Measurements from ENCODE around the gene LDLRAD1.
"Not testable (repeated sequence)": the region's sequence is repeated elsewhere in the genome, so short reads cannot be mapped to it uniquely, and the experiment has no call there.

The LDLRAD1 gene

DNA sequence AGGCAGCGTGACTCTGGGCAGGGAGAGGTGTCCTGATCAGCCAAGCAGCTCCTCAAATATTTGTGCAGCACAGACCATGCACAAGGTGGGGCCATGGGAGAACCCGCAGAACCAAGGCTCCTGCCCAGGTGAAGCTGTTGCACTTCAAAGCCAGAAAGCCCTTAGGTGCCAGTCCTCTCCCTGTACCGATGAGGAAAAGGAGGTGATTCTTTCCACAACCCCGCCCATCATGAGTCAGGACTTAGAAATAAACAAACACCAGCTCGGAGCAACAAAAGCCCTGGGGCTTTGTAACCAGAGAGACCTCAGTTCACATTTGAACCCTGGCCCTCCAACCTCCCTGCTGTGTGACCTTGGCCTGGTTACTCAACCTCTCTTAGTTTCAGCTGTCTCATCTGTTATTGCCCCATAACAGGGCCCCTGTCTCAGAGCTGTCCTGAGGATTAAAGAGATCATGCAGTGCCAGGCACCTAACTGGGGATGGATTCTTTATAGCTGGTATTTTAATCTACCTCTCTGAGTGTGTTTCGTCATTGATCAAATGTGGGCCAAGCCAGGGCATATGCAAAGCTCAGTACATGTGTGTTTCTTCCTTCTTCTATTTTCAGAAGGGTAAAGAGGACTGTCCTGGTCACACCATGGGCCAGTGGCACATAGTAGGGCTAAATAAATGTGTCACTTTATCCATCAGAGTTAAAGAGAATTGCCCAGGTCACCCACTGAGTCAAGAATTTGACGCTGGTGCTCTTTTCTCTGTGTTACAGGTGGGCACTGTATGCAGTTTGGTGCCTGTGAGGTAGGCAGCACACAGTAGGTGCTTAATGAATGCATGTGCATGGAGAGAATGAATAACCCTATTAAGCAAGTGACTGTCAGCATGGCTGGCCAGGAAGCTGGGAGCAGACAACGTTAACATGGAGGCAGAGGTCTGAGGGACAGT is 1.4 kb downstream of the LDLRAD1 start:
- DNase-seq, result no peak

DNA sequence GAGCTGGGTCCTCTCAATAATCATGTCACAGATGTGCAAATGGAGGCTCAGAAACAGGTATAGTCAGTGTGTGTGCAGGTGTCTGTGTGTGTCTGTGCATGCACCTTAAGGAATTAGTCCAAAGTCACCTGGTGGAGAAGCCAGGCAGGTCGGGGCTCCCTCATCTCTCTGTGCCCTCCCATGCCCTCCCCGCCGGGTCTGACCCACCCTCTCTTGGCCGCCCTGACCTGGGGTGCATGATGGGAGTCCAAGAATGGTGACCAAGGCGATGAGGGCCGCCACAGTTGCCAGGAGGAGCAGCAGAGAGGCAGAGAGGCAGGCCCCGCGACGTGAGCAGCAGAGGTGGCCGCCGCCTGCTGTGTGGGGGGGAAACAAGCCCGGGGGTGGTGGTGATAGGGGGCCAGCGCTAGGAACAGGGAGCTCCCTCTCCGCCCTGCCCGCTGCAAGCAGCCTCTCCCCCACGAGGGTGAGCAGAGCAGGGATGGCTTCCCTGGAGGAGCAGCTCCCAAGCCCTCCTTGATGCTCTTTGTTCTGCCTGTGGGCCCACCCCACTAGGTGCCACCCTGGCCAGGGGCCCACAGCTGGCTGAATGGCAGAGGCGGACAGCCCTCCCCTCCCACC is 3.9 kb downstream of the LDLRAD1 start:
- no peak for DNase-seq

DNA sequence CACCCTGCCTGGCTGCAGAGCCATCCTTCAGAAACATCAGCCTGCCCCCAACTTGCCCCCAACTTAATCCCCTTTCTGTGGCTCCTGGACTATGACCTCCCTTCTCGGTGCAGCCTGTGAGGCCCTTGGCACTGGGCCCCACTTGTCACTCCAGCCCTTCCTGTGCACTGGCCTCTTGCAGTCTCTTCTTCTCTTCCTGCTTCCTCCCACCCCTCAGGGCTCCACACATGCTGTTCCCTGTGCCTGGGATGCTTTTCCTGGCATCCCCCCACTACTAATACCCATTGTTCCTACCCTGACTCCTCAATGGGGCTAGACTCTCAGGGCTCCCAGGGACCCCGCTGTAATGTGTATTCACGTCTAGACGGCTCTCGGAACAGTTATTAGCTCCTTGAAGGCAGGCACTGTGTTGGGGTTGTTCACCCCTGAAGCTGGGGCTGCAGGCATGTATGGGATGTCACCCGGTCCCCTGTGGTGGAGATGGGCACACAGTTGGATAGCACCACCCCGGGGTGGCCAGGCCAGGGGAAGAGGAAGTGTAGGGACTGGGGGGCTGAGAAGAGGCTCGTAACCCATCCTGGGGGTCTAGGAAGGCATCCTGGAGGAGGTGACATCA is 4.5 kb downstream of the LDLRAD1 start:
- no peak for DNase-seq

DNA sequence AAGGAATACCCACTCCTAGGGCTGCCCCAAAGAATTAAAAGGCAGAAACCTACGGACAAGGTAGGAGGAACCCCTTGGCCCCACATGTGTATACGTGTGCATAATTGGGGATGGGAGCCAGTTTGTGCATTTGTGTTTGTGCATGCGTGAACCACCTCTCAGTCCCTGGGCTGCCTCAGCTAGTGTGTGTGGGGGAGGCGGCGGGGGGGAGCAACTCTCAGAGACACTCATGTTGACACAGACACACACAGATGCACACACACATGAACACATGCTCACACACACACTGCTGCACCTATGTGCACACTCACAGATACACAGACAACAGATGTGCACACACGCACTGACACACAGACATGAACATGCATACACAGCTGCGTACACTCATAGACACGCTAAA is 5.1 kb downstream of the LDLRAD1 start:
- no peak for DNase-seq

DNA sequence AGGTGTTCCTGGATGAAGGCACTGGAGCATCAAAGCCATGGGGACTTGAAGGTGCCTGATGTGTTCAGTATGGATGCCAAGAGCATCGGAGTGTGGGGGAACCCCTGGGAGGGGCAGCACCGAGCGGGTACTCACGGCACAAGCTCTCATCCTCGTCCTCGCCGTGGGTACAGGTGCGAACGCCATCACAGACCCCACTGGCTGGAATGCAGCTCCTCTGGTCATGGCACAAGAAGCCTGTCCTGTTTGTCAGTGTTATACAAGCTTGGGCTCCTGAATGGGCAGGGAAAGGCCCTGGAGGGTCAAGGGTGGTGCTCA is 6.0 kb downstream of the LDLRAD1 start:
- no peak for DNase-seq

DNA sequence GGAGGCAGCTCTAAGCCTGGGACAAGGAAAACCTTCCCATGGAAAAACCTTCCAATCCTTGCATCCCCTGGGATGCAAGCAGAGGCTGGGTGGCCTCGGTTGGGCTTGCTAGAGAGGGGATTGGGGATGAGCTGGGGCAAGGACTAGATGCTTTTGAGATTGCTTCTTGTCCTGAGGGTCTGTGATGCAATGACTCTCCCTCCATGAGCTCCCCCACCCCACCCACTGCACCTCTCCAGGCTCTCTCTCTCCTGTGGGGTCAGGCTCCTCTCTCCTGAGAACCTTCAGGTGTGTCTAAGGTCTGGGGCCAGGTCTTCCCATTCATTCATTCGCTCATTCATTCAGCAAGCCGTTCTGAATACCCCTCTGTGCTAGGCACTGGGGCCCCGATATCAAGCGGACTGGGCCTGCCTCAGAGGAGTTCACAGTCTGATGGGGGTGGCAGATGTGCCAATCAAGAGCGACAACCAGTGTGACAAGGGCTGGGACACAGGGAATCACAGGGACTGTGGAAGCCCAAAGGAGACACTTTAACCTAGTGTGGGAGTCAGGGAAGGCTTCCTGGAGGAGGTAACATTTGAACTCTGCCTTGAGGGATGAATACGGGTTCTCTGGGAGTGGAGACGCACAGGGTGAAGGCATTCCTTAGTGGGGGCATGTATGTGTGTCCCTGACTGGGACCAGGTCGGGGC is 6.5 kb downstream of the LDLRAD1 start:
- DNase-seq, result no peak

DNA sequence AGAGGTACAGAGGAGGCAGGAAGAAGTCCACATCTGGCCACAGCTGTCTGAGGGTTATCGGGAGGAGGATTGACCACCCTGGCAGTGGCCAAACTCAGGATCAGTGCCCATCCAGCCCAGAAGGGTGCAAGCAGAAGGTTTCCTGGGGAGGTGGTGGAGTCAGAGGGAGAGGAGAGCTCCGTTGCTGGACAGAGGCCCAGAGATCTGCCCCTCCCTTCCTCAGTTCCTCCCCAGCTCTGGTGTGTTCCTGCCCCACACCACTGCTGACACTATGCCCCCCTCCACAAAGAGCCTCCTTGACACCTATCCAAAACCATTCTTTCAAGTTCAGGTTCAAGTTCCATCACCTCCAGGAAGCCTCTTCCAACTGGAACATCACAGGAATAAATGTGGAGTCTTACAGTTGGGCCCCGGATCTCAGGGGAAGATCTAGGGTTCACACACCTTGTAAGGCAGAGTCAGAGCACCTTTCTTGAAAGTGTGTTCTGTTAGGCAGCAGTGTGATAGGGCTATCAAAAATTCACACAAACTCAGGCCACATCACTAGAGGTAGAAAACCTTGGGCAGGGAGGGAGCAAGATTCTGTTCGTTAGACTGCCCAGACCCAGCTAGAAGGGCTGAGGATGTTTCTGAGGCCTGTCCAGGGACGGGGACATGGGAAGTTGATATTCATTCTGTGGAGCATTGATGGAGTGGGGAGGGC is 7.4 kb downstream of the LDLRAD1 start:
- DNase-seq, result no peak

DNA sequence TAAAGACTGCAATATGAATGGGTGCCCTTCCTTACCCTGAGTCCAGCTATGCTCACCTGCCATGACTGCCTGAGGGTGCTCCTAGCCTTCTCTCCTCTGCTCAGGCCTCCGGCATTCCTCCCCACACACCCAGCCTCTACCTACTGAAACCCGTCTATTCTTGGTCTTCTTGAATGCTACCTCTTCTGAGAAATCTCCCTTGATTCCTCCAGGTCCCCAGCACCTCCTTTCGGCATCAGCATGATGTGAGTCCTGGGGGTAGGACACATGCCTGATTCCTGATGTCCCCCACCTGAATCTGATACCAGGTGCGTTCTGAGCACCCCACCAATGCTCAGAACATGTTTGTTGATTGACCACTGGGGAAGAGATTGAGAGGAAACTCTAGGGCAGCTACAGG is 8.6 kb downstream of the LDLRAD1 start:
- DNase-seq, result no peak

DNA sequence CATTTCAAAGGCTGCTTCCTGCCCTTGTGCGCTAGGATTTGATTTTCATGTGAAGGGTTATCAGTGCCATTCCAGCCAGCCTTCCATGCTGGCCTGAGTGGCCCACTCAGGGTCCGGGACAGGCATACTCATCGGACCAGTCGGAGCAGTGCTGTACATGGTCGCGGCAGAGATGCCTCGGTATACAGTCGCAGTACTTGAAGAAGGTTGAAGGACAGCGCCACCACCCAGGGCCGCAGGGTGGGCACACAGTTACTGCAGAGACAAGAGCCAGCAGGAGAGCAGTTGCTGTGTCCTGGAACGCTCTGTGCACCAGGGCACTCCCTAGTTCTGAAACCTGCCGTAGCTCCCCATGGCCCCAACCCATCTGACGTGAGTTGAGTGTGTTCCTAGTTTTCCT is 9.1 kb downstream of the LDLRAD1 start:
- DNase-seq, result no peak

DNA sequence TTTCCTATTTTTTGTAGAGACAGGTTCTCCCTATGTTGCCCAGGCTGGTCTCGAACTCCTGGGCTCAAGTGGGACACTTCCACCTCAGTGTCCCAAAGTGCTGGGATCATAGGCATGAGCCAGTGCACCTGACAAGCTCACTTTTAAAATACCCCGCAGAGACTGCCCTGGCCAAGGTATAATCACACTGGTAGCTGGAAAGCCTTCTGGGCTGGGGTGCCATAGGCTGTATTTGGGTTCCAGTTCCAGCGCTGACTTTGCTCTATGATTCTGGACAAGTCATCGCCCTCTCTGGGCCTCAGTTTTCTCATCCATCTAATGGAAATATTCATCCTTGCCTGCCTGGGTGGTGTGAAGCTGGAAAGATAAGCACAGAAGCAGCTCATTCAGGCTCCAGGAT is 10.4 kb downstream of the LDLRAD1 start:
- DNase-seq, result no peak

DNA sequence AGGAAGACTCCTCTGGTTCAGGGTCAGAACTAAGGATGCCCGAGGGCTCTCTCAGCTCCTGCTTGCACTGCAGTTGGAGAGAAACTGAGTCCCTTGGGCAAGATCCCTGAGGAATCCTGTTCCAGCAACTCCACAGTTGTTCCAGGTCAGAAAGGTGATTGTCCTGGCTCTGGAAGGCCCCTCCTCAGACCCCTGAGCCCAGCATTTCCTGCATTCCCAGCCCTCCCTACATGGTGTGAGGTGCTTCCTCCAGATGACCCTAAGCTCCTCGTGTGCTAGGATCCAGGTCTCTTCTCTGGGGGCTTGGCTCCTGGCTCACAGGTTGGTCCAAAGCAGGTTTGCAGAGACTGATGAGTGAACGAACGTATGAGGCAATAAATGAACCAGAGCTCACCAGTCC is 11.5 kb downstream of the LDLRAD1 start:
- DNase-seq, result no peak

DNA sequence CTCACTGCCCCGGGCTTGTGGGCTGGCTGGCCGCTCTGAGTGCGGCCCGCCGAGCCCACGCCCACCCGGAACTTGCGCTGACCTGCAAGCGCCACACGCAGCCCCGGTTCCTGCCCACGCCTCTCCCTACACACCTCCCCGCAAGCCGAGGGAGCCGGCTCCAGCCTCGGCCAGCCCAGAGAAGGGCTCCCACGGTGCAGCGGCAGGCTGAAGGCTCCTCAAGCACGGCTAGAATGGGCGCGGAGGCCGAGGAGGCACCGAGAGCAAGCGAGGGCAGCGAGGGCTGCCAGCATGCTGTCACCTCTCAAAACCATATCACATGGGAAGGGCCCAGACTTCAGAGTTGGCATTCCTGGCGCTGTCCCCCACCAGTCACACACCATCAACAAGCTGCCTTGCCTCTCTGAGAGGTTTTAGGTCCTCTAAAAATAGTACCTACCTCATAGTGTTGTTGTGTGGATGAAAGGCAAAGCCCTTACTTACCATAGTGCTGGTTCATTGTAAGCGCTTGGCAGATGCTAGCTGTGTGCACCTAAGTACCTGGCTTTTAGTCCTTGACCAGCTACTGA is 13.4 kb downstream of the LDLRAD1 start:
- DNase-seq, result no peak

DNA sequence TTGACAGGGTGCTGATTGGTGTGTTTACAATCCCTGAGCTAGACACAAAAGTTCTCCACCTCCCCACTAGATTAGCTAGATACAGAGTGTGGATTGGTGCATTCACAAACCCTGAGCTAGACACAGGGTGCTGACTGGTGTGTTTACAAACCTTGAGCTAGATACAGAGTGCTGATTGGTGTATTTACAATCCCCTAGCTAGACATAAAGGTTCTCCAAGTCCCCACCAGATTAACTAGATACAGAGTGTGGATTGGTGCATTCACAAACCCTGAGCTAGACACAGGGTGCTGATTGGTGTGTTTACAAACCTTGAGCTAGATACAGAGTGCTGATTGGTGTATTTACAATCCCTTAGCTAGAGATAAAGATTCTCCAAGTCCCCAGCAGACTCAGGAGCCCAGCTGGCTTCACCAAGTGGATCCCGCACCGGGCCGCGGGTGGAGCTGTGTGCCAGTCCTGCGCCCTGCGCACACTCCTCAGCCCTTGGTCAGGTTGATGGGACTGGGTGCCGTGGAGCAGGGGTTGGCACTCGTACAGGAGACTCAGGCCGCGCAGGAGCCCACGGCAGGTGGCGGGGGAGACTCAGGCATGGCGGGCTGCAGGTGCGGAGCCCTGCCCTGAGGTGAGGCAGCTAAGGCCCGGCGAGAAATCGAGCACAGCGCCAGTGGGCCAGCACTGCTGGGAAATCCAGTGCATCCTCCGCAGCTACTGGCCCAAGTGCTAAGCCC is 14.1 kb downstream of the LDLRAD1 start:
- DNase-seq, result not testable (repeated sequence)

DNA sequence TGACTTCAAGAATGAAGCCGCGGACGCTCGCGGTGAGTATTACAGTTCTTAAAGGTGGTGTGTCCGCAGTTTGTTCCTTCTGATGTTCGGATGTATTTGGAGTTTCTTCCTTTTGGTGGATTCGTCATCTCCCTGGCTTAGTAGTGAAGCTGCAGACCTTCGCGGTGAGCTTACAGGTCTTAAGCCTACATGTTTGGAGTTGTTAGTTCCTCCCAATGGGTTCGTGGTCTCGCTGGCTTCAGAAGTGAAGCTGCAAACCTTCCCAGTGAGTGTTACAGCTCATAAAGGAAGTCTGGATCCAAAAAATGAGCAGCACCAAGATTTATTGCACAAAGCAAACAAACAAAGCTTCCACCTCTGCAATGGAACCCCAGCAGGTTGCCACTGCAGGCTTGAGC is 14.7 kb downstream of the LDLRAD1 start:
- DNase-seq, result no peak

DNA sequence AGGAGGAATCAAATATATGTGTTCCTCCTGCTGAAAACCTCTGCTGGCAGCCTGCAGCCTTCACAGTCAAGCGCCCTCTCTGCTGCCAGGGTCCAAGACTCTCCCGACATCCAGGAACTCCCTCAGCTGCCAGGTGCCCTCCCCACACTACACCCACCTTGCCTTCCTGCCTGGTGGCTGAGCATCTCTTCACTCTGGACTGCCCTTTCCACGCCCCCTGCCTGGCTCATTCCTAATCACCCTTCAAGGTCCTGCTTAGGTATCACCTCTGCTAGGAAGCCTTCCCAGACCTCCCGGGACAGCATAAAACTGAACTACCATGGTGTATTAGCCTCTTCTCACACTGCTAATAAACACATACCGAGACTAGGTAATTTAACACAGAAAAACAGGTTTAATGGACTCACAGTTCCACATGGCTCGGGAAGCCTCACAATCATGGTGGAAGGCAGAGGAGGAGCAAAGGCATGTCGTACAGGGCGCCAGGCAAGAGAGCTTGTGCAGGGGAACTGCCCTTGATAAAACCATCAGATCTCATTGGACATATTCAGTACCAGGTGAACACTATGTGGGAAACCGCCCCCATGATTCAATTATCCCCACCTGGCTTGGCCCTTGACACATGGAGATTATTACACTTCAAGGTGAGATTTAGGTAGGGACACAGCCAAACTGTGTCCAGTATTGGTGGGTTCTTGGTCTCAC is 15.3 kb downstream of the LDLRAD1 start:
- no peak for DNase-seq

DNA sequence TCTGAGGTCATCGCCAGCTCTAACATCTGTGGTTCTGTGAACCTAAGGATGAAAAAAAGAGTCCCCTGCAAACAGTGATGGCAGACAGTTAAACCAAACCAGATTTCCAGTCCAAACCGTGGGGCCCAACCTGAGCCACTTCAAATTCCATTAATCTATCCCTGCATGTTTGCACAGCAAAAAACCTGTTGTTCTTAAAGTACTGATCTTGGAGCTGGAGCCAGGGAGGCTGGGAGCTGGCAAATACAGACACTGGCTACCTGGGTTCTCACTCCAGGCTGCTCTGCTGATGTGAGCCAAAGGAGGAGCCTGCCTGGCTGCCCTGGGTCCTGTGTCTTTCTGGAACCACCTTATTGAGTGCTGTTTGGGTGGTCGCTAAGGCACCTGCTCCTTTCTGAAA is 16.4 kb downstream of the LDLRAD1 start:
- no peak for DNase-seq

DNA sequence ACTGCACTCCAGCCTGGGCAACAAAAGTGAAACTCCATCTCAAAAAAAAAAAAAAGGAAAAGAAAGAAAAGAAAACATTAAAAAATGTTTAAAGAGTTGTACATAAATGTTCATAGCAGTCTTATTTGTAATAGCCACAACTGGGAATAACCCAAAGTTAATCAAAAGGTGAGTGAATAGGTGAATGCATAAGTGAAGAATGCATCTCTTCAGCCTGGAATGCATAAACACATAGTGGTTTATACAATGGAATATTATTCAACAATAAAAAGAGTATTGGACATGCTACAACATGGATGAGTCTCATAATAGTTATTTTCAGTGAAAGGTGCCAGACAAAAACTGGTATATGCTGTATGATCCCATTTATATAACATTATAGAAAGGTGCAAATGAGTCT is 18.1 kb downstream of the LDLRAD1 start:
- DNase-seq, result no peak

DNA sequence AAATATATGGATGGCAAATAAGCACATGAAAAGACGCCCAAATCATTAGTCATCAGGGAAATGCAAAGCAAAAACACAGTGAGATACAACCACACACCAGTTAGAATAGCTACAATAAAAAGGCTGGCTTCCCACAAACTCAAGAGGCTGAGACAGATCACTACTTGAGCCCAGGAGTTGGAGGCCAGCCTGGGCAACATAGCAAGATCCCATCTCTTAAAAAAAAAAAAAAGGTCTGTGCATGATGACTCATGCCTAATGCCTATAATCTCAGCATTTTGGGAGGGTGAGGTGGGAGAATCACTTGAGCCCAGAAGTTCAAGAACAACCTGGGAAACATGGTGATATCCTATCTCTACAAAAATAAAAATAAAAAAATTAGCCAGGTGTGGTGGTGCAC is 19.8 kb downstream of the LDLRAD1 start:
- DNase-seq, result no peak

DNA sequence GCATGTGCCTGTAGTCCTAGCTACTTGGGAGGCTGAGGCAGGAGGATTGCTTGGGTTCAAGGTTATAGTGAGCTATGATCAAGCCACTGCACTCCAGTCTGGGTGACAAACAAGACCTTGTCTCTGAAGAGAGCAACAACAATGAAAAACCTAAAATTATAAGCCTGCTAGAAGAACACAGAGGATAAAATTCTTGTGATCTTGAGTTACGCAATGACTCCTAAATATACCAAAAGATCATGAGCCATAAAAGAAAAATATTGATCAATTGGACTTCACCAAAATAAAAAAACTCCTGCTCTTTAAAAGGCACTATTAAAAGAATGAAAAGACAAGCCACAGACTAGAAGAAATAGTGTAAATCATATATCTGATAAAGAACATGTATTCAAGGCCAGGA is 22.3 kb downstream of the LDLRAD1 start:
- DNase-seq, result no peak

DNA sequence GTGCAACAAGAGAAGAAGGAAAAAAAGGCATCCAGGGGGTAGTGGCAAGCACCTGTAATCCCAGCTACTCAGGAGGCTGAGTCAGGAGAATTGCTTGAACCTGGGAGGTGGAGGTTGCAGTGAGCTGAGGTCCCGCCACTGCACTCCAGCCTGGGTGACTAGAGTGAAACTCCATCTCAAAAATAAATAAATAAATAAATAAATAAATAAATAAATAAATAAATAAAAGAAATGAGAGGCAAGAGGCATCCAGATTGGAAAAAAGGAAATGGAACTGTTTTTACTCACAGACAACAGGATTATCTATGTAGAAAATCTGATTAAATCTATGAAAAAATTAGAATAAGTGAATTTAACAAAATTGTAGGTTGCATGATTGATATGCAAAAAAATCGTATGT is 23.5 kb downstream of the LDLRAD1 start:
- DNase-seq, result not testable (repeated sequence)
